Measurements from ENCODE around the gene EFL1.
"Not testable (repeated sequence)": the region's sequence is repeated elsewhere in the genome, so short reads cannot be mapped to it uniquely, and the experiment has no call there.

Gene EFL1

DNA sequence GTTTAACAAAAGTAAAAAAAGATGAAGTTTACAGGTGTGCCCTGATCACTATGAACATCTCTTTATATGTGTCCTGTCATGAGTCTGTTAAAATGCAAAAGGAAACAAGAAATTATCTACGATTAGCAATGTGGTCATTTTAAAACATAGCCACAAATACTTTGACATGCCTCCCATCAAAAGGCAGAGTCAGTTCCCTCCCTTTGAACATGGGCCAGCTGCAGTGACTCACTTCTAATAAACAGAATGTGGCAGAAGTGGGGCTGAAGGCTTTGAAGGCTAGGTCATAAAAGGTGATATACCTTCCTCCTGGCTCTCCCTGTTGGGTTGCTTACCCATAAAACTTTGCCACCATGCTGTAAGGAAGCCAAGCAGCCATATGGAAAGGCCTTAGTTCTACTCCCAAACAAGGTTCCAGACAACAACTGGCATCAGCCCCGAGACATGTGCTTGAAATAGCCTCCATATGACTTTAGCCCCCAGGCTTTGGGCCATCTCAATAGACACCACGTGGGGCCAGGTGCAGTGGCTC, 52.4 kb downstream of the EFL1 start:
- H3K9me3 ChIP-seq (ENCODE audit: control insufficient read depth, low read length); H3K23ac ChIP-seq (ENCODE audit: low read length in 2 of 2); H2BK15ac ChIP-seq (ENCODE audit: low read depth, poor library complexity, severe bottlenecking); H2AFZ ChIP-seq (ENCODE audit: low read depth, low read length); H3K27ac ChIP-seq (ENCODE audit: low read length, poor library complexity, severe bottlenecking); H3K18ac ChIP-seq (ENCODE audit: low read depth in 1 of 2, low read length in 2 of 2); H3K27me3 ChIP-seq (ENCODE audit: control insufficient read depth in 1 of 2, insufficient read depth in 1 of 2, low read length in 2 of 2); H3K79me1 ChIP-seq (replicated peaks; ENCODE audit: low read length, poor library complexity, severe bottlenecking); H2AK5ac ChIP-seq (ENCODE audit: low read length, severe bottlenecking); H3K4me2 ChIP-seq (ENCODE audit: low read length, poor library complexity, severe bottlenecking); H2BK12ac ChIP-seq (ENCODE audit: low read length in 2 of 2); H4K8ac ChIP-seq (ENCODE audit: low read length); H3K4me1 ChIP-seq (ENCODE audit: control insufficient read depth, insufficient read depth, low read depth, low read length); DNase-seq; H3K4ac ChIP-seq (ENCODE audit: low read depth in 1 of 2, low read length in 2 of 2); H2BK5ac ChIP-seq (ENCODE audit: low read depth, low read length, poor library complexity, severe bottlenecking); H3K36me3 ChIP-seq (ENCODE audit: control insufficient read depth in 1 of 2, insufficient read depth in 2 of 2, low read depth in 1 of 2, low read length in 2 of 2); H4K91ac ChIP-seq (ENCODE audit: low read length); H2BK120ac ChIP-seq (ENCODE audit: low read depth, low read length): not testable (repeated sequence)
- Histone ChIP-seq H3K14ac (ENCODE audit: low read length in 2 of 2) (peak overlapping the region in 1 of 2 experiments; percentile 28), H3K9ac (ENCODE audit: low read length) (peak overlapping the region; percentile 49), H3K4me3 (ENCODE audit: insufficient read depth in 1 of 2, low read depth in 1 of 2, low read length in 2 of 2) (peak overlapping the region in 1 of 2 experiments; percentile 49)
- WGBS = 86% methylated on average over 2 of the region's 3 CpGs

- not testable (repeated sequence) for H3K4me3 ChIP-seq (ENCODE audit: insufficient read depth in 1 of 2, low read depth in 1 of 2, low read length in 2 of 2); H3K23ac ChIP-seq (ENCODE audit: low read length in 2 of 2); H2AK5ac ChIP-seq (ENCODE audit: low read length, severe bottlenecking); H3K4ac ChIP-seq (ENCODE audit: low read depth in 1 of 2, low read length in 2 of 2); H4K91ac ChIP-seq (ENCODE audit: low read length); H3K27me3 ChIP-seq (ENCODE audit: control insufficient read depth in 1 of 2, insufficient read depth in 1 of 2, low read length in 2 of 2); H2BK12ac ChIP-seq (ENCODE audit: low read length in 2 of 2); H2BK120ac ChIP-seq (ENCODE audit: low read depth, low read length); H3K36me3 ChIP-seq (ENCODE audit: control insufficient read depth in 1 of 2, insufficient read depth in 2 of 2, low read depth in 1 of 2, low read length in 2 of 2); H3K9ac ChIP-seq (ENCODE audit: low read length); H2BK5ac ChIP-seq (ENCODE audit: low read depth, low read length, poor library complexity, severe bottlenecking); H2AFZ ChIP-seq (ENCODE audit: low read depth, low read length); H3K27ac ChIP-seq (ENCODE audit: low read length, poor library complexity, severe bottlenecking); H4K8ac ChIP-seq (ENCODE audit: low read length); H3K4me2 ChIP-seq (ENCODE audit: low read length, poor library complexity, severe bottlenecking); H3K14ac ChIP-seq (ENCODE audit: low read length in 2 of 2); H3K18ac ChIP-seq (ENCODE audit: low read depth in 1 of 2, low read length in 2 of 2); H3K4me1 ChIP-seq (ENCODE audit: control insufficient read depth, insufficient read depth, low read depth, low read length); H3K9me3 ChIP-seq (ENCODE audit: control insufficient read depth, low read length); DNase-seq; H3K79me1 ChIP-seq (replicated peaks; ENCODE audit: low read length, poor library complexity, severe bottlenecking); H2BK15ac ChIP-seq (ENCODE audit: low read depth, poor library complexity, severe bottlenecking)
- WGBS = 100% methylated on average over 1 of the region's 2 CpGs
Observed at GRCh38 chr15:82204575-82204974, 58.0 kb downstream of the EFL1 start.

GRCh38 chr15:82197733-82198594, 64.6 kb downstream of the EFL1 start:
- H3K4me2 ChIP-seq (ENCODE audit: low read length, poor library complexity, severe bottlenecking) = no peak overlapping the region
- no peak overlapping the region for H2BK12ac ChIP-seq (ENCODE audit: low read length in 2 of 2)
- no peak overlapping the region for H2BK120ac ChIP-seq (ENCODE audit: low read depth, low read length)
- H3K9ac ChIP-seq (ENCODE audit: low read length) = no peak overlapping the region
- no peak overlapping the region for H3K14ac ChIP-seq (ENCODE audit: low read length in 2 of 2)
- no peak overlapping the region for H3K4ac ChIP-seq (ENCODE audit: low read depth in 1 of 2, low read length in 2 of 2)
- no peak overlapping the region for H2AFZ ChIP-seq (ENCODE audit: low read depth, low read length)
- H4K91ac ChIP-seq (ENCODE audit: low read length) = no peak overlapping the region
- no peaks in the 10 kb centered on the region for H3K36me3 ChIP-seq (ENCODE audit: control insufficient read depth in 1 of 2, insufficient read depth in 2 of 2, low read depth in 1 of 2, low read length in 2 of 2)
- no peak overlapping the region for H3K23ac ChIP-seq (ENCODE audit: low read length in 2 of 2)
- peak; percentile 75 for DNase-seq
- H3K4me3 ChIP-seq (ENCODE audit: insufficient read depth in 1 of 2, low read depth in 1 of 2, low read length in 2 of 2) = no peak overlapping the region
- no peak overlapping the region for H3K27ac ChIP-seq (ENCODE audit: low read length, poor library complexity, severe bottlenecking)
- no peak overlapping the region for H2AK5ac ChIP-seq (ENCODE audit: low read length, severe bottlenecking)
- no peaks in the 10 kb centered on the region for H3K79me1 ChIP-seq (replicated peaks; ENCODE audit: low read length, poor library complexity, severe bottlenecking)
- no peak overlapping the region for H2BK5ac ChIP-seq (ENCODE audit: low read depth, low read length, poor library complexity, severe bottlenecking)
- no peaks in the 10 kb centered on the region for H3K9me3 ChIP-seq (ENCODE audit: control insufficient read depth, low read length)
- H4K8ac ChIP-seq (ENCODE audit: low read length) = no peak overlapping the region
- no peak overlapping the region for H3K18ac ChIP-seq (ENCODE audit: low read depth in 1 of 2, low read length in 2 of 2)
- no peaks in the 10 kb centered on the region for H3K27me3 ChIP-seq (ENCODE audit: control insufficient read depth in 1 of 2, insufficient read depth in 1 of 2, low read length in 2 of 2)
- no peak overlapping the region for H2BK15ac ChIP-seq (ENCODE audit: low read depth, poor library complexity, severe bottlenecking)
- WGBS = 24% methylated on average over 7 of the region's 8 CpGs
- H3K4me1 ChIP-seq (ENCODE audit: control insufficient read depth, insufficient read depth, low read depth, low read length) = no peaks in the 10 kb centered on the region

DNA sequence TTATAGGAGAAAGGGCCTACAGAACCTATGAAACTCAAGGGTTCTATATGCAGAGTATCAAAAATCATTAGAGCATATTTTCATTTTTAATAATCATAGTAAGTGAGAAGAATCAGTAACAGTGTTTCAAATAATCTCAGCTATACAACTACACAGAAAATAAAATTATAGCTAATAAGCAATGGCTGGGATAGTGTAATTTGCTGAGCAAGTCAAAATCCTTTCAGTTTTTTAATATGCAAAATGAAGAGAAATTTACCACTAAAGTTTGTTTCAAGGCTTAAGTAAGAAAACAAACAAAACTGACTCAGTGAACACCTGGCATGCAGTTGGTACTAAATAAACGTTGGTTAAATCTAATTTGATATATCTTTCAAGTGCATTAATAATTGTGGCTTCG, 66.2 kb downstream of the EFL1 start:
- Histone ChIP-seq H3K23ac (ENCODE audit: low read length in 2 of 2) (no peak overlapping the region), H3K36me3 (ENCODE audit: control insufficient read depth in 1 of 2, insufficient read depth in 2 of 2, low read depth in 1 of 2, low read length in 2 of 2) (no peaks in the 10 kb centered on the region), H4K91ac (ENCODE audit: low read length) (no peak overlapping the region), H3K79me1 (replicated peaks; ENCODE audit: low read length, poor library complexity, severe bottlenecking) (no peaks in the 10 kb centered on the region), H2BK120ac (ENCODE audit: low read depth, low read length) (no peak overlapping the region), H3K9me3 (ENCODE audit: control insufficient read depth, low read length) (no peaks in the 10 kb centered on the region), H3K18ac (ENCODE audit: low read depth in 1 of 2, low read length in 2 of 2) (no peak overlapping the region), H3K4me3 (ENCODE audit: insufficient read depth in 1 of 2, low read depth in 1 of 2, low read length in 2 of 2) (no peak overlapping the region), H3K27me3 (ENCODE audit: control insufficient read depth in 1 of 2, insufficient read depth in 1 of 2, low read length in 2 of 2) (no peaks in the 10 kb centered on the region), H3K4ac (ENCODE audit: low read depth in 1 of 2, low read length in 2 of 2) (no peak overlapping the region), H3K14ac (ENCODE audit: low read length in 2 of 2) (no peak overlapping the region), H2BK15ac (ENCODE audit: low read depth, poor library complexity, severe bottlenecking) (no peak overlapping the region), H2AK5ac (ENCODE audit: low read length, severe bottlenecking) (no peak overlapping the region), H3K4me2 (ENCODE audit: low read length, poor library complexity, severe bottlenecking) (no peak overlapping the region), H2BK5ac (ENCODE audit: low read depth, low read length, poor library complexity, severe bottlenecking) (no peak overlapping the region), H2BK12ac (ENCODE audit: low read length in 2 of 2) (no peak overlapping the region), H4K8ac (ENCODE audit: low read length) (no peak overlapping the region), H3K4me1 (ENCODE audit: control insufficient read depth, insufficient read depth, low read depth, low read length) (no peaks in the 10 kb centered on the region), H3K27ac (ENCODE audit: low read length, poor library complexity, severe bottlenecking) (no peak overlapping the region), H3K9ac (ENCODE audit: low read length) (no peak overlapping the region), H2AFZ (ENCODE audit: low read depth, low read length) (no peak overlapping the region)
- 100% methylated on average over 2 of the region's 2 CpGs for WGBS
- no peak for DNase-seq
